ENCODE results near the gene RAB2B.

DNA sequence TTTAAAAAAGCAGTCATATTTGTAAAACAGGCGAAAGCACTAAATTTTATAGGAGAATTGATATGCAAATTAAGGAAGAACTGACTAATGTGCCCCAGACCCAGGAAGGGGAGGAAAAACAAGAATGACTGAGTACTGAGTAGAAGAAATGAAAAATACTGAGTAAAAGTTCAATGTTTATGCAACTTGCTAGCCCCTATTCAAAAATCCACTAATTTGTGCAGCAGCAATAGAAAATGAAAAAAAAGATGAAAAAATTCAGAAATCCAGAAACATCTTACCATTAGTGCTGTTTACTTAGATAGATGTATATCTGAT is 26.9 kb downstream of the RAB2B start:
- TF ChIP-seq POLR2AphosphoS5 (IDR thresholded peaks at IDR 0.05; ENCODE audit: low read depth, low read length) (no peak), TAF1 (IDR thresholded peaks at IDR 0.05; ENCODE audit: borderline replicate concordance, insufficient read depth, low read length) (no peak), SIN3A (IDR thresholded peaks at IDR 0.05; ENCODE audit: borderline replicate concordance, insufficient read depth, low read length) (no peak)
